Sigmoid colon (tissue), 4 donors: ENCODE data around the gene TADA3.

Experiments
- EP300 ChIP-seq, 4 donors: sonication (generic); formaldehyde crosslinking; IDR thresholded peaks; one replicate each; pipeline ENCODE4 v1.6.1; 2017; ENCODE audit warnings: antibody characterized with exemption in 4 of 4
- POLR2A ChIP-seq, 2 donors: fragments of 450-650 bp; IDR thresholded peaks; one replicate each; pipeline ENCODE4 v1.6.1; 2016; ENCODE audit warnings: antibody characterized with exemption in 2 of 2, mild to moderate bottlenecking in 2 of 2, moderate library complexity in 2 of 2
- TF ChIP-seq, protein P1 (sequence below), 4 experiments: fragments of 450-650 bp in 3 of 4; fragments of 200-600 bp in 1 of 4; IDR thresholded peaks; one replicate each; pipeline ENCODE4 v1.5.1; 2016 to 2019; ENCODE audit warnings: antibody characterized with exemption in 4 of 4, mild to moderate bottlenecking in 3 of 4, moderate library complexity in 2 of 4

DNA sequence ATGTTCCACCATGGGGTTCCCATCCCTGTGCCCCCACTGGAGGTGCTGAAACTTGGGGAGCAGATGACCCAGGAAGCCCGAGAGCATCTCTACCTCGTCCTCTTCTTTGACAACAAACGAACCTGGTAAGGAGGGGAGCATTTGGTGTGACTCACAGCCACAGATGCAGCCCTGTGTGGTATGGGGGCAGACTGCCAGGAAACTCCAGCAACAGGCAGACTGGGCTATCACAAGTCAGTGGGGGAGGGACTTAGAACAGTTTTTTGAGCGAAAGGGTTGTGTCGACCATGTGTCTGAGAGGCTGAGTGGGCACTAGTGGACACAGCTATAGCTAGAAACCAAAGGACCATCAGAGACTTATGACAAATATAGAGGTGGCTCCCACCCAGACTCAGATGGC is 45.9 kb downstream of the TADA3 start:
- TF ChIP-seq, protein P1, sequence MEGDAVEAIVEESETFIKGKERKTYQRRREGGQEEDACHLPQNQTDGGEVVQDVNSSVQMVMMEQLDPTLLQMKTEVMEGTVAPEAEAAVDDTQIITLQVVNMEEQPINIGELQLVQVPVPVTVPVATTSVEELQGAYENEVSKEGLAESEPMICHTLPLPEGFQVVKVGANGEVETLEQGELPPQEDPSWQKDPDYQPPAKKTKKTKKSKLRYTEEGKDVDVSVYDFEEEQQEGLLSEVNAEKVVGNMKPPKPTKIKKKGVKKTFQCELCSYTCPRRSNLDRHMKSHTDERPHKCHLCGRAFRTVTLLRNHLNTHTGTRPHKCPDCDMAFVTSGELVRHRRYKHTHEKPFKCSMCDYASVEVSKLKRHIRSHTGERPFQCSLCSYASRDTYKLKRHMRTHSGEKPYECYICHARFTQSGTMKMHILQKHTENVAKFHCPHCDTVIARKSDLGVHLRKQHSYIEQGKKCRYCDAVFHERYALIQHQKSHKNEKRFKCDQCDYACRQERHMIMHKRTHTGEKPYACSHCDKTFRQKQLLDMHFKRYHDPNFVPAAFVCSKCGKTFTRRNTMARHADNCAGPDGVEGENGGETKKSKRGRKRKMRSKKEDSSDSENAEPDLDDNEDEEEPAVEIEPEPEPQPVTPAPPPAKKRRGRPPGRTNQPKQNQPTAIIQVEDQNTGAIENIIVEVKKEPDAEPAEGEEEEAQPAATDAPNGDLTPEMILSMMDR (IDR thresholded peaks at IDR 0.05), result no peak
- no peak for TF ChIP-seq POLR2A (IDR thresholded peaks at IDR 0.05)
- no peak for TF ChIP-seq EP300 (IDR thresholded peaks at IDR 0.05)
